ENCODE data around the gene ELK4.

- TF ChIP-seq CTCF (IDR thresholded peaks at IDR 0.05) = no peak
- no peak for TF ChIP-seq ZFX (IDR thresholded peaks at IDR 0.05; ENCODE audit: borderline replicate concordance)
Measured at GRCh38 chr1:205616563-205617293, 15.1 kb downstream of the ELK4 start.

Data from 22Rv1 (cell line).